HG03342 (cell line): ENCODE measurements around the gene RNF227.
"Not testable (repeated sequence)": the region's sequence is repeated elsewhere in the genome, so short reads cannot be mapped to it uniquely, and the experiment has no call there.

Experiments
- ATAC-seq: cut with Tn5 transposase; IDR thresholded peaks from one replicate; pipeline ENCODE4 v1.9.1; 2021; ENCODE audit warnings: mild to moderate bottlenecking, moderate library complexity; ENCODE audit not compliant: unreplicated experiment

The RNF227 gene

DNA sequence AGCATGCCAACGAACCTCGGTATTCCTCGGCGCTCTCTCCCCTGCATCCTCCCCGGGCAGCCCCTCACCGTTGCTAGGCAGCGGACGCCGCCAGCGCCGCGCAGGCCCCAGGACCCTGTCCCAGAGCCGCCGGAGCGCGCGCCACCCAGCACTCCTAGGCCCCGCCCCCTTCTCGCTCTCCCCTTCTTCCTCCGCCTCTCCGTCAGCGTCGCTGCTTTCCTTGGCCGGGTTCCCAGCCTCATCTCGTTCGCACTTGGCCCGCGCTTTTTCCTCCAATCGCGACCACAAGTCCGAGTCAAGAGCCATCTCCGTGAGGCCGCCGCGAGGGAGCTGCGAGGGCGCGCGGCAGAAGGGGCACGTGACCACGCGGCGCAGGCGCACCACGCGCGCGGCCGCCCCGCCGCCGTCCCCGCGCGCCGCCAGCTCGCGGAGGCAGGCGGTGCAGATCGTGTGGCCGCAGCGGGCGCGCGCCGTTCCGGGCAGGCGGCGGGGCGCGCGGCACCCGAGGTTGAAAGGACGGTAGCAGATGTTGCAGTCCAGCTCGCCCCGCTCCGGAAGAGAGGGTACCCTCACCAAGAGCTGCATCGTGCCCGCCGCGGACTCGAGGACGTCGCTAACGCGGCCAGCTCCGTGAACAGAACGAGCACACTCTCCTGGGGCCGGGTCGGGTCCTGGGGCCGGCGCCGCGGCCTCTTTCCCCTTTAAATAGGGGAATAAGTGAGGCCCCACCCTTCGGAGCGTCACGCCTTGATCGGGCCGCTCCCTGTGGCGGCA is at the start of gene RNF227:
RNF227 (minus strand) TSS at position 679 of the 774 bp plus-strand sequence; CDS start at position 585, 94 bp downstream.
- peak; percentile 67 for ATAC-seq

DNA sequence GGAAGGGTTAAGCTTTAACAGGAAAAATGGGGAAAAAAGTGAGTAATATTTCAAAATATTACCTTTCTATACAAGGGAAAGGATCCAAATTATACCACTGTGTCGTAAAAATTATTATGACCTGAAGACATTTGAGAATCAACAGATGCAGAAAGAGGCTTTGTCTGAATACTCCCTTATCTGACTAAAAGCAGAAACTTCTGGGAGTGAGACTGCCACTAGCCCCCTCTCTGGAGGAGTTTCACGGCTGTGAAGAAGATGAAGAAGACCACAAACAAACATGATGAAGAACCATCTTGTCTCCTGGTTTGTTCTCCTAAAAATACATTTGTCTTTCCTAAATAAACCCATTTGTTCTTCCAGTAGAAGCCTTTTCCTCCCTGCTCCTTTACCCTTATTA is 45.3 kb upstream of the RNF227 start:
- no peak for ATAC-seq

DNA sequence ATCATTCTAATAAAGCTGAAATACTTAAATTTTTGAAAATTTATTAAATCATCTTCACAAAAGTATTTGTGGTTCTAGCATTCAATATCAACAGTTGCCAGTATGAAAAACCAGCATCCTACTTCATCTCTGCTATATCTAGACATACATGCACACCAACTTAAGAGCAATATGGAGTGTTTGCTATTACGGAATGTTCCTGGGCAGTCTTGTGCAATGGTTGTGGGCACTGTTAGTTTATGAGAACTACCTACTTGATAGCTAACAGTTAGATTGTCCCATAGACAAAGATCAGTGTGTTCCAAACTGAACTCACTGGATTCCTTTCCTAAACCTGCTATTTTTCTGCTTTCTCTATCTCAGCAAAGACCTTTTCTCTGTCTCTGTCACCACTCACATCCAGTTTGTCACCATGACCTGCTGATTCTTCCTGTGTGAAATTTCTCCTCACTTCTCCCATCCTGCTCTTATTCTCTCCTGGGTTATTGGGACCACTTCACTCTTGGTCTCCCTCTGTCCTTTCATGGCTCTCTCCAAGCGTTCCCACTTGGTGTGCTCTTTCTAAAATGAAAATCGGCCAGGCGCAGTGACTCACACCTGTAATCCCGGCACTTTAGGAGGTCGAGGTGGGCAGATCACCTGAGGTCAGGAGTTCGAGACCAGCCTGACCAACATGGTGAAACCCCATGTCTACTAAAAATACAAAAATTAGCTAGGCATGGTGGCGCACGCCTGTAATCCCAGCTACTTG is 43.6 kb upstream of the RNF227 start:
- no peak for ATAC-seq

DNA sequence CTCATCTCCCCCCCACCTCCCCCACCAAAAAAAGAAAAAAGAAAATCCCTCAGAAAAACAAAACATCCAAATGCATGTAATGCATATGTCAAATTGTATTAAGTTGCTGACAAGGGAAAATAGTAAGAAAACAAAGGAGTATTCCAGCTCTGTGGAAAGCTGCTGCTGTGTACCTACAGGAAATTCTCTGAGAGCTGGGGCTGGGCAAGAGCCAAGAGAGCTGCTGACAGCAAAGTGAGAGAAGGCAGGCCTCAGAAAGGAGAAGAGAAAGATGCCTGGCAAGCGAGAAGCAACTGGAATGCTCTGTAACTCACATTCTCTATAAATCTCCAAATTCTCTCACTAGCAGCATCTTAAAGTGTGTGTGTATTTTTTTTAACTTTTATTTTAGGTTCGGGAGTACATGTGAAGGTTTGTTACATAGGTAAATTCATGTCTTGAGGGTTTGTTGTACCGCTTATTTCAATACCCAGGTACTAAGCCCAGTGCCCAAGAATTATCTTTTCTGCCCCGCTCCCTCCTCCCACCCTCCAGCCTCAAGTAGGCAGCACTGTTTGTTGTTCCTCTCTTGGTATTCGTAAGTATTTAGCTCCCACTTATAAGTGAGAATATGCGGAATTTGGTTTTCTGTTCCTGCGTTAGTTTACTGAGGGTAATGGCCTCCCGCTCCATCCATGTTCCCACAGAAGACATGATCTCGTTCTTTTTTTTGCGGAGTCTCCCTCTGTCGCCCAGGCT is 40.3 kb upstream of the RNF227 start:
- no peak for ATAC-seq

DNA sequence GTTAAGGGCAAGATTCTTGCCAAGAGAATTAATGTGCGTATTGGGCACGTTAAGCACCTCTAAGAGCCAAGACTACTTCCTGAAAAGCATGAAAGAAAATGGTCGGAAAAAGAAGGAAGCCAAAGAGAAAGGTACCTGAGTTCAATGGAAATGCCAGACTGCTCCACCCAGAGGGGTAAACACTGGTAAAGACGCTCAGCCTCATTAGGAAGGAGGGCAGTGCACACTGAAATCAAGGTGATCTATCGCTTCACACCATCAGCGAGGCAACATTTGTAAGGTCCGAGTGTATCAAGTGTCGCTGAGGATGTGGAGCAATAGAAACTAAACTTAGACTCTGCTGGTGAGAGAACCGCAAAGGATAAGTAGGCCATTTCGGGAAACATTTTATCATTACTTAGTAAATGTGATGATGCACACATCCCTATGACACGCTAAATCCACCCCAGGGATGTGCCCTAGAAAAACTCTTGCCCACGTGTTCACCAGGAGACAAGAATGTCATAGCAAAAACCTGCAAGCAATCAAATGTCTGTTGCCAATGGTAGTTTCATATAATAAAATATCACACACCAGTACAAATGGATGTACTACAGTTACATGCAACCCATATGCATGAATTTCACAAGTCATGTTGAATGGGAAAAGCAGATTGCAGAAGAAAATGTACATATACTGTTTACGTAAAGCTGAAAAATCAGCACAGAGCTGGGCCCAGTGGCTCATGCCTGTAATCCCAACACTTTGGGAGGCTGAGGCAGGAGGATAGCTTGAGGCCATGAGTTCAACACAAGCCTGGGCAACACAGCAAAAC is 39.5 kb upstream of the RNF227 start:
- ATAC-seq: no peak

DNA sequence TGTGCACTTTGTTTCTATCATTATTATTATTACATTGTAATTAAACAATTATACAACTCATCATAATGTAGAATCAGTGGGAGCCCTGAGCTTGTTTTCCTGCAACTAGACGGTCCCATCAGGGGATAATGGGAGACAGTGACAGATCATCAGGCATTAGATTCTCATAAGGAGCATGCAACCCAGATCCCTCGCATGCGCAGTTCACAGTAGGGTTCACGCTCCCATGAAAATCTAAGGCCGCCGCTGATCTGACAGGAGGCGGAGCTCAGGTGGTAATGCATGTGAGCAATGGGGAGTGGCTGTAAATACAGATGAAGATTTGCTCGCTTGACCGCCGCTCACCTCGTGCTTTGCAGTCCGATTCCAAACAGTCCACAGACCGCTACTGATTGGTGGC is 37.2 kb upstream of the RNF227 start:
- ATAC-seq: not testable (repeated sequence)

DNA sequence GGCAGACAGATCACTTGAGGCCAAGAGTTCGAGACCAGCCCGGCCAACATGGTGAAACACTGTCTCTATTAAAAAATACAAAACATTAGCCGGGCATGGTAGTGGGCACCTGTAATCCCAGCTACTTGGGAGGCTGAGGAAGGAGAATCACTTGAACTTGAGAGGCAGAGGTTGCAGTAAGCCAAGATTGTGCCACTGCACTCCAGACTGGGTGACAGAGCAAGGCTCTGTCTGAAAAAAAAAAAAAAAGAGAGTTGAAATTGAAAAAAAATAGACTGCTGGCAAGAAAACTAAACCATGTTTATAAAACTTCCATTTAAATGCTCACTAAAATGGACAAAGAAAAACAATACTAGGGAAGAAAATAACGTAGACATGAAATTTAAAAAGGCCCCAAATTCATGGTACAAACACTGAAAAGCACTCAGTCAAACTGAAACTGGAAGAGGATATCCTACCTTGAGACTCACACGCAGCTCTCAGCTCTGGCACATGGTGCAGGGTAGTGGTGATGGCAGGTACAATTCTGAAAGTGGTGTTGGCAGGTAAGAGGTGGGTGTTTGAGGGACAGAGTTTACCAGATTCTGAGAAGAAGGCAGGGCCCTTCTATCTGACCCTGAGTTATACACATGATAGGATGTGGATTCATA is 35.2 kb upstream of the RNF227 start:
- peak; percentile 71 for ATAC-seq

DNA sequence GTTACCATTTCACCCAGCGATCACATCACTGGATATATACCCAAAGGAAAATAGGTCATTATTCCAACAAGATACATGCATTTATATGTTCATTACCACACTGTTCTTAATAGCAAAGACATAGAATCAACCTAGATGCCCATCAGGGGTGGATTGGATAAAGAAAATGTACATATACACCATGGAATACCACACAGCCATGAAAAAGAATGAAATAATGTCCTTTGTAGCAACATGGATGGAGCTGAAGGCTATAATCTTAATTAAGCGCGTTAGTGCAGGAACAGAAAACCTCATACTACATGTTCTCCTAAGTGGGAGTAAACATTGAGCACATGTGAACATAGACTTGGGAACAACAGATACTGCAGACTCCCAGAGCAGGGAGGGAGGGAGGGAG is 34.5 kb upstream of the RNF227 start:
- ATAC-seq: no peak

DNA sequence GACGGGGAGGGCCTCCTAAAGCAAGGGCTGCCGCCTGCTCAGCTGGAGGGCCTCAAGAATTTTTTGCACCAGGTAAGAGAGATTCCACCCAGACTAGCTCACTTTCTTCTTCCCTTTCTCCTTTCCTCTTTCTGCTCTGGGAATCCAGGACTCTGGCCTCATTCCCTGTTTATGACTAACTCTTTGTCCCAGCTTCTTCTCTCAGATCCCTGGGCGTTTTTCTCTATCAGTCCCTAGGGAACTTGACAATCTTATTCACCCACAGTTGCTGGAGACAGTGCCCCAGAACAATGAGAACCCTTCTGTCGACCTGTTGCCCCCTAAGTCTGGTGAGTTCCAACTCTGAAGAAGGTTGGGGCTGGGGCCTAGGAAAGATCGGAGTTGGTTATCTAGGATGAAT is 31.6 kb upstream of the RNF227 start:
- no peak for ATAC-seq

DNA sequence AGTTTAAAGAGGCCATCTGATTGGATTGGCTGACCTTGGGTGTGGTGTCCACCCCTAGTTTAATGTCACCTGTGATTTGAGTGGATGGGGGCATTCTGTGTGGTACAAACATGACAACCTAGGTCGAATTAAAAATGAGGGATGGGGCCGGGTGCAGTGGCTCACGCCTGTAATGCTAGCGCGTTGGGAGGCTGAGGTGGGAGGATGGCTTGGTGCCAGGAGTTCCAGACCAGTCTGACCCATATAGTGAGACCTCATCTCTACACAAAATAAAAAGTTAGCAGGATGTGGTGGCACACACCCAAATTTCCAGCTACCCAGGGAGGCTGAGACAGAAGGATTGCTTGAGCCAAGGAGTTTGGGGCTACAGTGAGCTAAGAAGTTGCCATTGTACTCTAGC is 30.4 kb upstream of the RNF227 start:
- ATAC-seq: no peak

DNA sequence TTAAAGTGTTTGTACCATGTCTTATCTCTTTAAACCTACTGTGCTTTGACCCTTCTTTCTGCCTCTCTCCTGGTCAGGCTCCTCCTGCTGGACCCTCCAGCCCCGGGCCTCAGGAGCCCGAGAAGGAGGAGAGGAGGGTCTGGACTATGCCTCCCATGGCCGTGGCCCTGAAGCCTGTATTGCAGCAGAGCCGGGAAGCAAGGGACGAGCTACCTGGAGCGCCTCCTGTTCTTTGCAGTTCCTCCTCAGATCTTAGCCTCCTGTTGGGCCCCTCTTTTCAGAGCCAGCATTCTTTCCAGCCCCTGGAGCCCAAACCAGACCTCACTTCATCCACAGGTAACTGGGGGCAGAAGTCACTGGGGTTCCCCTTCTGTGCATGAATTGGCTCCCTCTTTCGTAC is 29.6 kb upstream of the RNF227 start:
- no peak for ATAC-seq

DNA sequence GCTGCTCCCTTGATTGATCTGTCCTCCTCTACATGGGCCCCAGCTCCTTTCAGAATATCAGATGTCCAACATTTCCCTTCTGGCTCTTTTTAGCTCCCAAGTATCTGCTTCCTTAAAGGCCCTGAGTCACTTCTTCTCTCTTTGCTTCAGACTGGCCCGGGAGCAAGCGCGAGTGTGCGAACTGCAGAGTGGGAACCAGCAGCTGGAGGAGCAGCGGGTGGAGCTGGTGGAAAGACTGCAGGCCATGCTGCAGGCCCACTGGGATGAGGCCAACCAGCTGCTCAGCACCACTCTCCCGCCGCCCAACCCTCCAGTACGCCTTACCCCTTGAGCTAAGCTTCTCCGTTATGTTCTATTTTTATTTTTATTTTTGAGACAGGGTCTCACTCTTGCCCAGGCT is 28.2 kb upstream of the RNF227 start:
- ATAC-seq: no peak

DNA sequence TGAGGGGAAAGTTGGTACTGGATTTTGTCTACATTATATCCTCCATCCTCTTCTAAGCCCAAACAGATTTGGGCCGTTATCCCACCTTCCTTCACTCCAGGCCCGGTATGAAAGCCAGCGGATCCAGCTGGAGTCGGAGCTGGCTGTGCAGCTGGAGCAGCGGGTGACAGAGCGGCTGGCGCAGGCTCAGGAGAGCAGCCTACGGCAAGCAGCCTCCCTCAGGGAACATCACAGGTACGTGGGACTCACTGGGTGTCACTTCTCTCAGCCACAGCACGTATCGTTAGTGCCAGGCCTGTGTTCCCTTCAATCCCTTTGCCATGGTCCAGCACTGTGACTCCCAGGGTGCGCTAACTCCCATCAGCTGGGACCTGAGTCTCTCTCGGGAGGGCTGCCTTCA is 27.2 kb upstream of the RNF227 start:
- no peak for ATAC-seq

DNA sequence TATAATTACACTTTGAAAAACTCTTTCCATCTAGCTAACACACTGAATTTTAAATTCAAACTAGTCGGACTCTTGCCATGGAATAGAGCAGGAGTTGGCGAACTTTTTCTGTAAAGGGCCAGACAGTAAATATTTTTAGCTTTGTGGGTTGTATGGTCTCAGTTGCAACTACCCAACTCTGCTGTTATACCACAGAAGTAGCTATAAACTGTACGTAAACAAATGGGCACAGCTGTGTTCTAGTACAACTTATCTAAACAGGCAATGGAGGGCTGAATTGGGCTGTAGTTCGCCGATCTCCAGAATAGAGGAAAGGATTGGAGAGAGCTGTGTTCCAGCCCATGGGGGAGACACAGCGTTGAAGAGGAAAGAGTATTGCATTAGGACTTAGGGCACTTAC is 24.7 kb upstream of the RNF227 start:
- no peak for ATAC-seq

DNA sequence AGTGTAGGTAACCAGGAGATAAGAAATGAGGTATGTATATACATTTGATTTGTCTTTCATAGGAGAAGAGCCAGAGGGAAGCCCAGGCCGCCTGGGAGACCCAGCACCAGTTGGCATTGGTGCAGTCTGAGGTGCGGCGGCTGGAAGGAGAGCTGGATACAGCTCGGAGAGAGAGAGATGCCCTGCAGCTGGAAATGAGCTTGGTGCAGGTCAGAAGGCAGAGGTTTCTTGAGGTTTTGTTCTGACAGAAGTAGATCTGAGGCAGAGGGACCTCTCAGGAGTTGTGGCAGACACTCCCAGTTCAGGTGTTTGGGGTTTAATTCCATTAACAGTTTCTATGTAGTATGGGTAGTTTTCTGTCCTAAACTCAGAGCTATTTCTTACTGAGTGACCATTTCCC is 23.9 kb upstream of the RNF227 start:
- no peak for ATAC-seq

DNA sequence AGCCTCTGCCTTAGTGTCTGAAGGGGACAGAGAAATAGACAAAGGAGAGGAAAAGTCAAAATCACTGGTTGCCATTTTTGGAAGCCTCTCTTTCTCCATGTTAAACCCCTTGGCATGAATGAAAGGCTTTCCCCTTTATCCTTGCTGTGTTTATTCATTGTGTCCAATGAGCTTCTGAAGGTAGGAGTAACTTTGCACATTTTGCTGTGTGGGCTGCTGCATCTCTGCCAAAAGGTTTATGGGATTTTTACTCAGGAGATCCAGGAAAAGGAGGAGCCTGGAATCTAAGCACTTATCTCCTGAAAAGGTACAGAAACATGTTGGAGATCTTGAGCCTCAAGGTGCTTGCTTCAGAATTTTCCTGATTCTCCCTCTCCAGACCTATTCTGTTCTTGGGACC is 19.8 kb upstream of the RNF227 start:
- no peak for ATAC-seq

DNA sequence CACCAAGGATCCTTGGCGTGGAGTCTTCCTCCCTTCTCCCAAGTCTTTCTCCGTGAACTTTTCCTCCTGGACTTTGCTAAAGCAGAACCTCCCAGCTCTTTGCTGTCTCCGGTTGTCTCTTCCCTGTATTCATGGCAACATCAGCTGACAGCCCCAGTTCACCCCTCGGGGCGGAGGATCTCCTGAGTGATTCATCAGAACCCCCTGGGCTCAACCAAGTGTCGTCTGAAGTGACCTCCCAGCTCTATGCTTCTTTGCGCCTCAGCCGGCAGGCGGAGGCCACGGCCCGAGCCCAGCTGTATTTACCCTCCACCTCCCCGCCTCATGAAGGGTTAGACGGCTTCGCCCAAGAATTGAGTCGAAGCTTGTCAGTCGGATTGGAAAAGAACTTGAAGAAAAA is 16.9 kb upstream of the RNF227 start:
- ATAC-seq: no peak

DNA sequence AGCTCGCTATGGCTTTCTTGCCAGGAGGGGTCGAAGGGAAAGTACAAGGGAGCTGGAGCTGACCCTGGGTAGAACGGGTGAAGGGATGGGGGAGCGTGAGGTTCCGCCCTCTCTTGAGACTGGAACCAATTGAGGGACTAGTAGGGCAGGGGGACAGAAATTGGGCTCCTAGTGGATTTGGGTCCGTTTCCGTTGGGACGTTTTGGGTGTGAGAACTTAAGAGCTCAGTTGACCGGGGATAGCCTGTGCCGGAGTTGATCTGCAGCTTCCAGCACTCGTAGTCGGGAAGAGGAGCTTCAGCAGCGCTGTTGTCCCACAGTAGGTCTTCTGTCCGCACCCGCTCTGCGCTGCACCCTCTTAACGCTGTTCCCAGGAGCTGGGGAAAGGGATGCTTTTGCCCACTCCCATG is 16.4 kb upstream of the RNF227 start:
- peak; percentile 10 for ATAC-seq

DNA sequence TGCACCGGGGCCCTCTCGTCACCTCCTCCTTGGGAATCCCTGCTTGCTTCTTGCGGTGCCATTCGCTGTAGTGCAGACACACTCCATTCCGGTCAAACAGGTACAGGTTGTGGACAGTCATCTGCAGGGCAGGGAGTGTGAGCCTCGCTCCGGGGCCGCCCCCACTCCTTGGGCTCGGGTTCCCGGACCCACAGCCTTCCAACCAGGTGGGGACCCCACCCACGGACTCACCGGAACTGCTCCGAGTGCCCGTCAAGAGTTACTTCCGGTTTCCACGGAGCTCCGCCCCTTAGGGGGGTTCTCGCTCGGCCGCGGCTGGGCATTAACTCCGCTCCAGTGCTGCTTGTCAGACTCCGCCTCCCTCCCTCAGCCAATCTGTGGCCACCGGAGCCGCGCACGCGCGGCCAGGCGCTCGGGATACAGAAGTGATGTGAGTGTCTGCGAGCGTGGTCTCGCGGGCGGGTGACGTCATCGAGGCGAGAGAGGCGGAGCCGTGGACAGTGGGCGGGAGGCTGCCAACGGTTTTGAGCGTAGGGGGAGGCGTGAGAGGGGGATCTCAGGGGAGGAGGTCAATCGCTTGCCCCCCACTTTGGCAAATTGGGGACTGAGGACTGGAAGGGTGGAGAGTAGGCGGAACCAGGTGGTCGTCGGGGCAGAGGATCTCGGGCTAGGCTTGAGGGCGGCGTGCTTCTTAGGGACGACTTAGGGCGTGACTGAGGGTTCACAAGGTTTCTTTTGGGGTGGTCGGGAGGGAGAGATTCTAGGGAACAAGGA is 15.8 kb upstream of the RNF227 start, which contains the start of the genes CNTROB and TRAPPC1:
CNTROB (plus strand) TSS at position 498 of the 774 bp plus-strand sequence. CDS start 874 bp downstream, outside the sequence.
TRAPPC1 (minus strand) TSS at position 238 of the 774 bp plus-strand sequence; CDS start at position 121, 117 bp downstream.
- peak; percentile 90 for ATAC-seq
